Measurements from ENCODE around the gene PARP8.

DNA sequence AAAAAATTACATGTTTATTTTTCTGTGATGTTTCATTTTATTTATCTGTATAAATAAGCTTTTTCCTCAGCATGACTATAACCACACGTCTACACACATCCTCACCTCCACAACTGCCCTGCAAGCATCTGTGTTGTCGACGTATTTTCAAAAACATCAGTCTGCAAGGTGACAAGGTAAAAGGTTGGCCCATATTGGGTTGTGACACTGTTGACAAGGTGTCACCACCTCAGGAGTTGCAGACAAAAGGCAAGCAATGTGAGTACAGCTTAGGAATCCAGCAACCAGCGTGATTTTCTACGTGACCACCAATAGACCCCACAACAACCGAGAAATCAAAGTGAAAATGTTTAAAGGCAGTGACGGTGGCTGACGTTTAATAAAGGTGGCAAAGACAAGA, 187.6 kb downstream of the PARP8 start:
- TF ChIP-seq, protein P1, sequence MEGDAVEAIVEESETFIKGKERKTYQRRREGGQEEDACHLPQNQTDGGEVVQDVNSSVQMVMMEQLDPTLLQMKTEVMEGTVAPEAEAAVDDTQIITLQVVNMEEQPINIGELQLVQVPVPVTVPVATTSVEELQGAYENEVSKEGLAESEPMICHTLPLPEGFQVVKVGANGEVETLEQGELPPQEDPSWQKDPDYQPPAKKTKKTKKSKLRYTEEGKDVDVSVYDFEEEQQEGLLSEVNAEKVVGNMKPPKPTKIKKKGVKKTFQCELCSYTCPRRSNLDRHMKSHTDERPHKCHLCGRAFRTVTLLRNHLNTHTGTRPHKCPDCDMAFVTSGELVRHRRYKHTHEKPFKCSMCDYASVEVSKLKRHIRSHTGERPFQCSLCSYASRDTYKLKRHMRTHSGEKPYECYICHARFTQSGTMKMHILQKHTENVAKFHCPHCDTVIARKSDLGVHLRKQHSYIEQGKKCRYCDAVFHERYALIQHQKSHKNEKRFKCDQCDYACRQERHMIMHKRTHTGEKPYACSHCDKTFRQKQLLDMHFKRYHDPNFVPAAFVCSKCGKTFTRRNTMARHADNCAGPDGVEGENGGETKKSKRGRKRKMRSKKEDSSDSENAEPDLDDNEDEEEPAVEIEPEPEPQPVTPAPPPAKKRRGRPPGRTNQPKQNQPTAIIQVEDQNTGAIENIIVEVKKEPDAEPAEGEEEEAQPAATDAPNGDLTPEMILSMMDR (optimal IDR thresholded peaks at IDR 0.05 in 1 of 3, IDR thresholded peaks at IDR 0.05 in 1 of 3, conservative IDR thresholded peaks at IDR 0.05 in 1 of 3; ENCODE audit: extremely low read depth in 1 of 3, insufficient read depth in 2 of 3, low read length in 3 of 3), result no peak
- TF ChIP-seq EZH2 (IDR thresholded peaks at IDR 0.05; ENCODE audit: low read length), result no peak
